ENCODE measurements around the gene EXOC2. TPM values are rescaled to one million over a fixed set of nuclear protein-coding genes. Genes with fewer than 3 reads are reported as not detected.

The EXOC2 gene
- 11.3 TPM for total RNA-seq
- long read RNA-seq, full-length matches to known transcripts, result 41 of 62 reads
- long read RNA-seq, partial matches to known transcripts, result 4 of 62 reads
- long read RNA-seq, other reads (novel, unspliced or antisense), result 17 of 62 reads

GRCh38 chr6:692858-693722, at the start of gene EXOC2:
Gene EXOC2, minus strand, starts transcription at chr6:693139. Its CDS starts 55,321 bp downstream, at chr6:637818.
- peak; percentile 99 for ATAC-seq (ENCODE audit: poor library complexity)
- DNase-seq, result peak; percentile 92
- intact Hi-C loops (cut with DNase I), result no loop called here

GRCh38 chr6:741410-742339, 48.7 kb upstream of the EXOC2 start:
- DNase-seq (no peak), ATAC-seq (ENCODE audit: poor library complexity) (no peak)
- intact Hi-C loops (cut with DNase I), result no loop called here

GRCh38 chr6:736657-737446, 43.9 kb upstream of the EXOC2 start:
- ATAC-seq (ENCODE audit: poor library complexity) (no peak), DNase-seq (no peak)
- intact Hi-C loops (cut with DNase I), result no loop called here

GRCh38 chr6:733431-734219, 40.7 kb upstream of the EXOC2 start:
- intact Hi-C loops (cut with DNase I), result no loop called here
- no peak for DNase-seq
- no peak for ATAC-seq (ENCODE audit: poor library complexity)

GRCh38 chr6:731924-732323, 39.0 kb upstream of the EXOC2 start:
- ATAC-seq (ENCODE audit: poor library complexity) (no peak), DNase-seq (no peak)
- intact Hi-C loops (cut with DNase I), result no loop called here

- ATAC-seq (ENCODE audit: poor library complexity) (no peak), DNase-seq (no peak)
- intact Hi-C loops (cut with DNase I), result loop anchor here (10.0 kb wide), 2 partner anchors 135 to 665 kb away; no protein-coding TSS in a partner anchor
Observed at GRCh38 chr6:729606-730320, 36.8 kb upstream of the EXOC2 start.

GRCh38 chr6:727856-728255, 34.9 kb upstream of the EXOC2 start:
- DNase-seq, result no peak
- intact Hi-C loops (cut with DNase I), result loop anchor here (10.0 kb wide), 2 partner anchors 133 to 667 kb away; no protein-coding TSS in a partner anchor
- ATAC-seq (ENCODE audit: poor library complexity), result no peak

GRCh38 chr6:723540-723939, 30.6 kb upstream of the EXOC2 start:
- intact Hi-C loops (cut with DNase I), result loop anchor here (10.0 kb wide), 2 partner anchors 129 to 671 kb away; no protein-coding TSS in a partner anchor
- DNase-seq (no peak), ATAC-seq (ENCODE audit: poor library complexity) (no peak)

GRCh38 chr6:722608-723007, 29.7 kb upstream of the EXOC2 start:
- intact Hi-C loops (cut with DNase I), result loop anchor here (10.0 kb wide), 2 partner anchors 128 to 672 kb away; no protein-coding TSS in a partner anchor
- no peak for DNase-seq
- ATAC-seq (ENCODE audit: poor library complexity), result no peak

GRCh38 chr6:722077-722524, 29.2 kb upstream of the EXOC2 start:
- ATAC-seq (ENCODE audit: poor library complexity) (peak; percentile 82), DNase-seq (peak; percentile 82)
- intact Hi-C loops (cut with DNase I), result loop anchor here (10.0 kb wide), 2 partner anchors 127 to 673 kb away; no protein-coding TSS in a partner anchor

- DNase-seq (no peak), ATAC-seq (ENCODE audit: poor library complexity) (no peak)
- intact Hi-C loops (cut with DNase I), result no loop called here
Observed at GRCh38 chr6:718345-718744, 25.4 kb upstream of the EXOC2 start.

GRCh38 chr6:717135-717534, 24.2 kb upstream of the EXOC2 start:
- DNase-seq, result no peak
- ATAC-seq (ENCODE audit: poor library complexity), result no peak
- intact Hi-C loops (cut with DNase I), result no loop called here

GRCh38 chr6:715709-716491, 23.0 kb upstream of the EXOC2 start:
- intact Hi-C loops (cut with DNase I), result no loop called here
- no peak for DNase-seq
- ATAC-seq (ENCODE audit: poor library complexity), result no peak

GRCh38 chr6:714100-714499, 21.2 kb upstream of the EXOC2 start:
- DNase-seq (no peak), ATAC-seq (ENCODE audit: poor library complexity) (no peak)
- intact Hi-C loops (cut with DNase I), result no loop called here

- no peak for ATAC-seq (ENCODE audit: poor library complexity)
- DNase-seq, result no peak
- intact Hi-C loops (cut with DNase I), result no loop called here
Observed at GRCh38 chr6:713351-713750, 20.4 kb upstream of the EXOC2 start.

GRCh38 chr6:712805-713204, 19.9 kb upstream of the EXOC2 start:
- ATAC-seq (ENCODE audit: poor library complexity) (no peak), DNase-seq (no peak)
- intact Hi-C loops (cut with DNase I), result no loop called here

Data from Right ventricle myocardium superior (tissue), 1 donor.